ENCODE measurements around the gene GNG13.

GRCh38 chr16:847681-848445 lies 47.3 kb upstream of the GNG13 start:
- TF ChIP-seq EP300 (IDR thresholded peaks at IDR 0.05; ENCODE audit: low read length) (no peak), RFX1 (IDR thresholded peaks at IDR 0.05) (no peak), POLR2A (conservative IDR thresholded peaks at IDR 0.05) (no peak), ZNF41 (CRISPR knock-in tag; conservative IDR thresholded peaks at IDR 0.05) (no peak), ZBTB33 (CRISPR knock-in tag; IDR thresholded peaks at IDR 0.05) (no peak), MAFF (IDR thresholded peaks at IDR 0.05; ENCODE audit: low read length) (no peak), ATF3 (IDR thresholded peaks at IDR 0.05) (no peak), ATF3 (CRISPR knock-in tag; conservative IDR thresholded peaks at IDR 0.05) (no peak), FOXK1 (CRISPR knock-in tag; IDR thresholded peaks at IDR 0.05; ENCODE audit: borderline replicate concordance) (no peak), RAD21 (CRISPR knock-in tag; conservative IDR thresholded peaks at IDR 0.05 in 1 of 2, IDR thresholded peaks at IDR 0.05 in 1 of 2) (no peak), CTCF (IDR thresholded peaks at IDR 0.05 in 2 of 3, conservative IDR thresholded peaks at IDR 0.05 in 1 of 3; ENCODE audit: insufficient read depth in 2 of 3, low read depth in 1 of 3, low read length in 3 of 3) (no peak), SIRT6 (IDR thresholded peaks at IDR 0.05; ENCODE audit: low read depth, low read length) (no peak)

Measured in K562 (cell line).